Left hindlimb (tissue), 1 donor: Measurements from ENCODE around the gene ASMTL.

Experiments
- DNase-seq: peaks from one replicate; pipeline ENCODE4 v3.0.0-alpha.2; 2018

ASMTL gene

DNA sequence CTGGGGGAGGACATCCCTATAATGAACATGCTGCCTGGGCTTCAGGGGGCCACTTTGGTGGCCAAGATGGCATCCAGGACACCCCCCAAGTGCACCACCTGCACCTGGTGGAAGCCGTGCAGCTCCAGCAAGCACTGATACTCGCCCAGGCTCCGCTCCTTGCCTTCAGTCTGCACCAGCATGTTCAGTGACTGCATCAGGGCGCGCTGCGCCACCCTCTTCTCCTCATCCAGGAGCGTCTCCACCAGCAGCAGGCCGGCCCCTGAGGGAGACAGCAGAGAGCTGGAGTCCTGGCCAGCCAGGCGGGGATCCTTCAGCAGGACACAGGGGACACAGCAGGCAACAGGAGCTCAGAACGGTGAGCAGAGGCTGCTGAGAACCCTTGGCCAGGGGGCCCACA lies 49.5 kb downstream of the ASMTL start:
- DNase-seq, result no peak

DNA sequence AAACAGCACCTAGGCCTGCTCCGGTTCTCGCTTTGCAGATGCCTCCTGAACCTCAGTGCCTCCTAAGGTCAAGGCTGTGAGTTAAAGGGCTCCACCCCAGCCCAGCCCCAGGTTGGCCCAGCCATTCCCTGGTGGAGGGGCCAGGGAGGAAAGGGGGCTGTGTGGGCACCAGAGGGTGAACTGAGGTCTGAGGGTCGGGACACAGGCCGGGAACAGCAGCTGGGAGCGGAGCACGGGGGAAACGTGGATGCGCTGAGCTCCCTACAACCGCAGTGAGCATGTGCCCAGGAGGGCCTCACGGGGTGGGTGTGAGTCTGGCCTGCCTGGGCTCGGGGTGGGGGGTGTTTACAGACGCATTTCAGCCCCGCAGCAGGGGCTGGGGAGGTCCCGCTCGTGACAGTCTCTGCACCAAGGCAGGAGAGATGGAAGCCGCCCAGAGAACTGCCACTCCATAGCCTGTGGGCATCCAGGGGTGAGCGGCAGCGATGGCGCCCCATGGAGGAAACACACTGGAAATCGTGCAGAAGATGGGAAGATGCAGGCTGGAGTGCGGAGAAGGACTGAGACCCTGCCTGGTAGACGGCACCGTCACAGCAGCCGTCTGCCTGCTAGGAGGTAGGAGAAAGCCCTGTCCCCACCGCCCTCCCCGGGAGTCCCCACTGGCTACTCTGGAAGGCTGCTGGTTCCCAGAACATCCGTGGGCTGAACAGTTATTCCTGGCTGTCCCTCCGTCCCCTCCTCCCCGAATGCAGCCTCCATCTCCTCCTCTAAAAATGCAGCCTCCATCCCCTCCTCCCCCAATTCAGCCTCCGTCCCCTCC lies 50.9 kb downstream of the ASMTL start:
- DNase-seq, result no peak

DNA sequence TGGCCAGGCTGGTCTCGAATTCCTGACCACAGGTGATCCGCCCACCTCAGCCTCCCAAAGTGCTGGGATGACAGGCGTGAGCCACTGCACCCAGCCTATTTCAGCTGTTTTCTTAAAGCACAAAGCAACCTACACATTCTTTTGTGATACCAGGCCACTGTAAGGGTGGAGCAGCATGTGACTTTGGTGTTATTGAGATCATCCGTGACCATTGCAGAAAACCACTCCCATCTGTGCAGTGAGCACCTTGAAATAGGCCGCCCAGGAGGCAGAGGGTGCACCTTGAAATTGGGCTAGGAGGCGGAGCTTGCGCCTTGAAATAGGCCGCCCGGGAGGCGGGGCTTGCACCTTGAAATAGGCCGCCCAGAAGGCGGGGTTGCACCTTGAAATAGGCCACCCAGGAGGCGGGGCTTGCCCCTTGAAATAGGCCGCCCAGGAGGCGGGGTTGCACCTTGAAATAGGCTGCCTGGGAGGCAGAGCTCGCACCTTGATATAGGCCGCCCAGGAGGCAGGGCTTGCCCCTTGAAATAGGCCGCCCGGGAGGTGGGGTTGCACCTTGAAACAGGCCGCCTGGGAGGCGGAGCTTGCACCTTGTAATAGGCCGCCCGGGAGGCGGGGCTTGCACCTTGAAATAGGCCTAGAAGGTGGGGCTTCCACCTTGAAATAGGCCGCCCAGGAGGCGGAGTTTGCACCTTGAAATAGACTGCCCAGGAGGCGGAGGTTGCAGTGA lies 51.8 kb downstream of the ASMTL start:
- no peak for DNase-seq

DNA sequence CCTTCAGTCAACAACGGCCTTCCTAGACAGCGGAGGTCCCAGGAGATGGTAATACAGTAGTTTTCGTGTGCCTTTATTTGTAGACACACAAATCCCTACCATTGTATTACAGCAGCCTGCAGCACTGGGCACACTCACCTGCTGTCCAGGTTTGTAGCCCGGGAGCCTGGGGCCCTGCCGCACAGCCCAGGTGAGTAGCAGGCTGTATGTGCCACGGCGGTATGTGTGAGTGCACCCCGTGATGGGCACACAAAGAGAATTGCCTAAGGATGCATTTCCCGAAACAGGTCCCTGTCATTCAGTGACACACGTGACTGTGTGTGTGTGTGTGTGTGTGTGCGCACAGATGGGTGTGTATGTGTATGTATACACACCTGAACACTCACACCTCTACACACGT lies 52.7 kb downstream of the ASMTL start:
- no peak for DNase-seq

DNA sequence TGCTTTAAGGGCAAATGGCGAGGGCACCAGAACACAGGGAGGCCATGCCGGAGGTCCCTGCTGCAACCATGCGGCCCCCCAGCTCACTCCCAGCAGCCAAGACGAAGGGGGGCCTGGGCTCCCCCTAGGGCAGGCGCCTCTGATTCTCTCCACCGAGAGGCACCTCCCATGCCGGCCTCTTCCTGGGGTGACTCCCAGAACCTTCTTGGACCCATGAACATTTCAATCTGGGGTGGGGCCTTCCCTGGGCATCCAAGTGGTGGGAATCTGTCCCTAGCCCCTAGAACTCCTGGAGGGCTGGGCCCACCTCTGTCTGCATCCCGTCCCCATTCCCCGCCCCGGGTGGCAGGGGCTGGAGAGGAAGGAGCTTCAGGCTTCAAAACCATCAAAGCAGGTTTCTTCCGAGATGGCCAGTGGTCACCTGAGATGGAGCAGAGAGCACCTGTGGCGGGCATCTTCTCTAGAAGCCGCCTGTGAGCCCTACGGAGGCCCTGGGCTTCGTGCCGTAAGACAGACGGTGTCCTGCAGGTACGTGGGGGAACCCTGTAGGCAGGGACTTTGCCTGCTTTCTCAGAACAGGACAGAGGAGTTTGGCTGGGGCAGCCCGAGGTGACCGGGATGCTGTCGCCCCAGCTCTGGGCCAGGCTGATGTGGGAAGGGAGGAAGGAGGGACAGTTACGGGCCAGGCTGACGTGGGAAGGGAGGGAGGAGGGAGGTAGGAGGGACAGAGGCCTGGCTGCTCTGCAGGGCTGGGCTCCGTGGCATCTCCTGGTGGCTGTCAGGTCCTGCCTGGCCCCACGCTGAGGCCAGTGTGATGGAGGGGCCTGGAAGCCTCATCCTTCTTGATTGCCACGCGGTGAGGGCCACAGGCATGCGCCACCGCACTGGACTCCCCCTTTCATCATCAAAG lies 54.0 kb downstream of the ASMTL start:
- DNase-seq, result no peak

DNA sequence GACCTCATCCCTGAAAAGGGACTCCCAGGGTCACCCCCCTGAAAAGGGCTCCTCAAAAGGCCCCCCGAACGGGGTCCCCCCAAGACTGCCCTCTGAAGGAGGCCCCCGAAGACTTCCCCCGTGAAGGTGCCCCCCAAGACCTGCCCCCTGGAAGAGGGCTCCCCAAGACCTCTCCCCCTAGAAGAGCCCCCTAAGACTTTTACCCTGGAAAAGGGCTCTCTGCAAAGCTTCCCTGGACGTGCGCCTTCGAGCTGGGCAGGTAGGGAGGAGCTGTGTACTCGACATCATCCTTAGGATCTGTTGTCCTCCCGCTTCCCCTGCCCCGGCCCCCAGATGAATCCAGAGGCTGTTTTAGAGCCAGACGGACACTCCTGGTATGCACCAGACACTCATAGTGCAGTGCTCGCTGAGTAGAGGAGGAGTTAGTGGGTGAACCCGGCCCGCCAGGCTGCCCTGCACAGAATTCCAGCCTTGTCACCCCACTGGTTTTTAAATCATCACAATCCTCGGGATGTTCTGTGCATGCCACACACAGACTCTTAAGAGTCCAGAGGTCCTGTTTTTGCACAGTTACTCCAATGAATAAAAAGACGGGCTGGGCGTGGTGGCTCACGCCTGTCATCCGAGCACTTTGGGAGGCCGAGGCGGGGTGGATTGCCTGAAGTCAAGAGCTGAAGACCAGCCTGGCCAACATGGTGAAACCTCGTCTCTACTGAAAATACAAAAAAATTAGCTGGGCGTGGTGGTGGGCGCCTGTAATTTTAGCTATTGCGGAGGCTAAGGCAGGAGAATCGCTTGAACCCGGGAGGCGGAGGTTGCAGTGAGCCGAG lies 55.1 kb downstream of the ASMTL start:
- no peak for DNase-seq

DNA sequence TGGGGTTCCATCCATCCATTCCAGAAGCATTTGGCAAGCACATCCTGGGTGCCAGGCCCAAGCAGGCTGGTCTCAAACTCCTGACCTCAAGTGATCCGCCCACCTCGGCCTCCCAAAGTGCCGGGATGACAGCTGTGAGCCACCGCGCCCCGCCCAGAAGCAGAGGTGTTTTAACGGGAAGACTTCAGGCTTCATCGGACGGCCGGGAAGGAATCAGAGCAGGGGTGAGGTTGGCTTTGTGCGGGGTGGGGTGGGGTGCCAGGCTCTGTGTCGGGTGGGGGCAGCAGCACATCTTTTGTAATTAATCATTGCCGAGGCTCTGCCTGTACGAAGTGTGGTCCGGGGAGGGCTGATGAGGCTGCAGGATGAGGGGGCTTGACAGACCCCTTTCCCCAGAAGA lies 55.7 kb downstream of the ASMTL start:
- no peak for DNase-seq

DNA sequence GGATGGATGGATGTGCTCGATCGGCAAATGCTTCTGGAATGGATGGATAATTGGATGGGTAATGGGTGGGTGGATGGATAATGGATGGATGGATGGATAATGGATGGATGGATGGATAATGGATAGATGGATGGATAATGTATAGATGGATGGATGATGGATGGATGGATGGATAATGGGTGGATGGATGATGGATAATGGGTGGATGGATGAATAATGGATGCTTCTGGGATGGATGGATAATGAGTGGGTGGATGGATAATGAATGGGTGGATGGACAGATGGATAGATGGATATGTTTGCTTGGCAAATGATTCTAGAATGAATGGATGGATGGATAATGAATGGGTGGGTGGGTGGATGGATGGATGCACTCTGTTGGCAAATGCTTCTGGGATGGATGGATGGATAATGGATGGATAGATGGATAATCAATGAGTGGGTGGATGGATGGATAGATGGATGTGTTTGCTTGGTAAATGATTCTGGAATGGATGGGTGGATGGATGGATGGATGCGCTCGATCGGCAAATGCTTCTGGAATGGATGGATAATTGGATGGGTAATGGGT lies 57.0 kb downstream of the ASMTL start:
- no peak for DNase-seq

DNA sequence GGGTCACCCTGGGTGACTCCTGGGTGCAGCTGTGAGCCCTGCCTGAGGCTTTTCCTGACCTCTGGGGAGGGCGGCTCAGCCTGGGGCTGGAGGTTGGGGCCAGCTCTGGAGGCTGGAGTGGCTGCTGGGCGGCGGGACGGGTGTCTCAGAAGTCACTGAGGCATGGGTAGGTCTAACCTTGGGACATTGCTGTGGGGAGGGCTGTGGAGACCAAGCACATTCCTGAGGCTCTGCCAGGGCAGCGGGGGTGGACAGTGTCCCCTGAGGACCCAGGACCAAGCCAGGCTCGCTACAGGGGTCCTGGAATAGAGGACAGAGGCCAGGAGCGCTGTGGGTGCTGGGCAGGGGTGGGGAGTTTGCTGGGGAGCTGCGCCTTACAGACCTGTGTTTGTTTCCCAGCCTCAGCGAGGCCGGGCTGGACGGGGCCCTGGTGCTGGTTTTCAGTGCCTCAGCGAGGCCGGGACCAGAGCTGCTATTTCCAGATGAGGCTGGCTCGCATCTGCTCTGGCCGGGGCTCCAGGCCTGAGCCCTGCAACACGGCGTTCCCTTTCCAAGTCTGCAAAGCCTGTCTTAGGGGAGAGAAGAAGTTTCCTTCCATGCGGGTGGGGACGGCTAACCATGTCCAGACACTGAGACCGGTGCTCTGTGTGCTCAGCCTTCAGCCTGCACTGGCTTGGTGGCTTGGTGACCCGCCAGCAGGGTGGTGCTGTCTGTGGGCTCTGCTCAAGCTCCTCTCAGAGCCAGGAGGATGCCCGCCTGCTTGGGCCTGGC lies 57.8 kb downstream of the ASMTL start:
- DNase-seq, result peak; percentile 33

DNA sequence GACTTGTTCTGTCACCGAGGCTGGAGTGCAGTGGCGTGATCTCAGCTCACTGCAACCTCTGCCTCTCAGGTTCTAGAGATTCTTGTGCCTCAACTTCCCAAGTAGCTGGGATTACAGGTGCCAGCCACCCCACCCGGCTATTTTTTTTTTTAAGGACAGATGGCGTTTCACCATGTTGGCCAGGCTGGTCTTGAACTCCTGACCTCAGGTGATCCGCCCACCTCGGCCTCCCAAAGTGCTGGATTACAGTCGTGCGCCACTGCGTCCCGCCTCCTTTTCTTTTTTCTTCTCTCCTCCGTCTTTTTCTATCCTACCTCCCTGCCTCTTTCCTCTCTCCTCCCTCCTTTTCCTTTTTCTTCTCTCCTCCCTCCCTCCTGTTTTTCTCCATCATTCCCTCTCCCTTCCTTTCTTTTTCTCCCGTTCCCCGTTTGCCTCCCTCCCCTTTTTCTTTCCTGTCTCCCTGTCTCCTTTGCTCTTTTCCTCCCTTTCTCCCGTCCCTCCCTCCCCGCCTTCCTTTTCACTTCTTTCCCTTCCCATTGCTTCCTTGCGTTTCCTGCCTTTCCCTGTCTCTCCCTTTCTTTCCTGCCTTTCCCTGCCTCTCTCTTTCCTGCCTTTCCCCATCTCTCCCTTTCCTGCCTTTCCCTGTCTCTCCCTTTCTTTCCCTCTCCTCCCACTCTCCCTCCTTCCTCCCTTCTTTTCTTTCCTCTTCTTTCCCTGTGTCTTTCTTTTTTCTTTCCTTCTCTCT lies 58.7 kb downstream of the ASMTL start:
- peak; percentile 11 for DNase-seq

DNA sequence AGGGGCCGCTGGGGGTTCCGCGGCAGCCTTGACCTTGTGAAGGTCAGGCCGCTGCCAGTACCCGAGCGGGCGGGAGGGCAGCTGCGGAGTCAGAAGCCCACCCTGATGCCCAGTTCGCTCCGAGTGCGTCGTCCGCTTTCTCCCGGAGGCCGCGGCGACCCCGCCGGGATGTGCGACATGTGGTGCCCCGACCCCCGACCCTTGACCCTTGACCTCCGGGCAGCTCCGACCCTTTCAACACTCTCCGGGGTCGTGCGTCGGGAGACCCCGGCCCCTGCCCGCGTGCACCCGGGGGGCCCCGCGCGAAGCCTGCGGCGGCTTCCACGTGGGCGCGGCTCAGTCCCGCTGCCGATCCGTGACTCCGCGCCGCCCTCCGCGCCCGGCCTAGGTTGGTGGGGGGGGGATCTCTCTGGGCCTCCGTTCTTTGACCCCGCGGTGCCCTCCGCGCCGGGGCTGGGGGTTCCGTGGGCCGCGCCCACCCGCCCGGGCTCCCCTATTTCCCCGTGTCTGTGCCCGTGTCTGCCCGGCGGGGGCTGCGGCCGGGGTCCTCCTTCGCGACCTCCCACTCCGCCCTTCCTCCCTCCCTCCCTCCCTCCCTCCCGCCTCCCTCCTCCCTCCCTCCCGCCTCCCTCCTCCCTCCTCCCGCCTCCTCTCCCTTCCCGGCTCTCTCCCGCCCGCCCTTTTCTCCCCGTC lies 60.2 kb downstream of the ASMTL start:
- DNase-seq, result peak; percentile 89

DNA sequence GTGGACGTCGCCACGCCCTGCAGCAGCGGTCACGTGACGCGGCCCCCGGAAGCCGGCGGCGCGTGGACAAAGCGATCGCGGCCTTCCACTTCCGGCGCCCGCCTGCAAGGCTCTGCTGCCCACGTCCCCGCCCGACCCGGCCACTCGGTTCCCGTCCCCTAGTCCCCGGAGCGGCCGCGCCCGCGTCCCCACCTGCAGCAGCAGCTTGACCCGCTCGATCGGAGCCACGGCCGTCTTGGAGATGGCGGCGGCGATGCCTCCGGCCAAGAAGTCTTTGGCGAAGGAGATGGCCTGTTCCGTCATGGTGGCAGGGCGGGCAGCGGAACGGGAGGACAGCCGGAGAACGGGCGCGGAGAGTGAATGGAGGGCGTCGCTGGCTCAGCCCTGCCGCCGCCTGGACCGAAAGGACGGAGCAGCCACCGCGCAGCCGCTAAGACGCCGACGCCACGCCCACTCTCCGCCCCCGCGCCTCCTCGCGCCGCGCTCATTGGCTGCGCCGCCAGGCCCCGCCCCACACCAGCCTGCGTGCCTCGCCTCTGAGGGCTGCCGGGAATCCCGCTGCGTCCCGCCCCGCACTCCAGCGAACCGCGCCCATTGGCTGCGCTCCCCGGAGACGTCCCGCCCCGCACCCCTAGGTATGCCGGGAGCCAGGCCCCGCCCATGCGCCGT lies 60.9 kb downstream of the ASMTL start, which contains the start of gene SLC25A6:
SLC25A6 (minus strand) TSS at position 407 of the 669 bp plus-strand sequence; CDS start at position 303, 104 bp downstream.
- peak; percentile 99 for DNase-seq

DNA sequence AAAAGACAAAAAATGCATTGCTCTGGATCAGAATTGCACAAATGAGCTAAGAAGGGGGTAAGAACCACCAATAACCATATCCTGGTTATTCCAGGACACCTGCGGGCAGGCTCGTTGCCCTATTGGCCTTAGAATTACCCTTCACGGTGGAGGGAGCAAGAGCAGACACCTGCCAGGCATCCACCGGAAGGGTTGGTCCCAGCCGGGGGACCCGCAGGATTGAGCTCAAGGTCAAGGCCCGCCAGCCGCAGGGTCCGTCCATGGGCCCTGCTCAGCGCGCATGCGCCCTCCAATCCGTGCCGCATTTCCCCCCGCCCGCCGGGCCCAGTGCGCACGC lies 61.4 kb downstream of the ASMTL start:
- no peak for DNase-seq

DNA sequence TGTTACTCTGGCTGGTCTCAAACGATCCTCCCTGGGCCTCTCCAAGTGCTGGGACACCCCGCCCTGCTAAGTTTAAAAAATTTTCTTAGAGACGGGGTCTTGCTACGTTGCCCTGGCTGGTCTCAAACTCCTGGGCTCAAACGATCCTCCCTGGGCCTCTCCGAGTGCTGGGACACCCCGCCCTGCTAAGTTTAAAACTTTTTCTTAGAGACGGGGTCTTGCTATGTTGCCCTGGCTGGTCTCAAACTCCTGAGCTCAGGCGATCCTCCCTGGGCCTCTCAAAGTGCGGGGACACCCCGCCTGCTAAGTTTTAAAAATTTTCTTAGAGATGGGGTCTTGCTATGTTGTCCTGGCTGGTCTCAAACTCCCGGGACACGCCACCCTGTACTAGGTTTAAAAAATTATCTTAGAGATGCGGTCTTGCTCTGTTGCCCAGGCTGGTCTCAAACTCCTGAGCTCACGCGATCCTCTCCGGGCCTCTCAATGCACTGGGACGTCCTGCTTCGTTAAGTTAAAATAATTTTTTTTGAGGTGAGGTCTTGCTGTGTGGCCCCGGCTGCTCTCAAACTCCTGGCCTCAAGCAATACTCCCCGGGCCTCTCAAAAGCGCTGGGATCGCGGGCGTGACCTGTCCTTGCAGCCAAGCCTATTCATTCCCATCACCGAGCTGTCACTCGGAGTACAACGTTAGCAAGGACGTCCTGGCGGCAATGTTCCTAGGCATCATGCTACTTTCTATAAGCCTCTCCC lies 61.9 kb downstream of the ASMTL start:
- DNase-seq, result no peak

DNA sequence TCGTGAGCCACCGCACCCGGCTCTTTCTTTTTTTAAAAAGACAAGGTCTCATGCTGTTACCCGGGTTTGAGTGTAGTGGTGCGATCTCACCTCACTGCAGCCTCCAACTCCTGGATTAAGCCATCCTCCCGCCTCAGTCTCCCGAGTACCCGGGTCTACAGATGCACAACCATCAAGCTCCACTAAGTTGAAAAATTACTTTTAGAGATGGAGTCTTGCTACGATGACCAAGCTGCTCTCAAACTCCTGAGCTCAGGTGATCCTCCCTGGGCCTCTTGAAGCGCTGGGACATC lies 62.8 kb downstream of the ASMTL start:
- DNase-seq, result no peak

DNA sequence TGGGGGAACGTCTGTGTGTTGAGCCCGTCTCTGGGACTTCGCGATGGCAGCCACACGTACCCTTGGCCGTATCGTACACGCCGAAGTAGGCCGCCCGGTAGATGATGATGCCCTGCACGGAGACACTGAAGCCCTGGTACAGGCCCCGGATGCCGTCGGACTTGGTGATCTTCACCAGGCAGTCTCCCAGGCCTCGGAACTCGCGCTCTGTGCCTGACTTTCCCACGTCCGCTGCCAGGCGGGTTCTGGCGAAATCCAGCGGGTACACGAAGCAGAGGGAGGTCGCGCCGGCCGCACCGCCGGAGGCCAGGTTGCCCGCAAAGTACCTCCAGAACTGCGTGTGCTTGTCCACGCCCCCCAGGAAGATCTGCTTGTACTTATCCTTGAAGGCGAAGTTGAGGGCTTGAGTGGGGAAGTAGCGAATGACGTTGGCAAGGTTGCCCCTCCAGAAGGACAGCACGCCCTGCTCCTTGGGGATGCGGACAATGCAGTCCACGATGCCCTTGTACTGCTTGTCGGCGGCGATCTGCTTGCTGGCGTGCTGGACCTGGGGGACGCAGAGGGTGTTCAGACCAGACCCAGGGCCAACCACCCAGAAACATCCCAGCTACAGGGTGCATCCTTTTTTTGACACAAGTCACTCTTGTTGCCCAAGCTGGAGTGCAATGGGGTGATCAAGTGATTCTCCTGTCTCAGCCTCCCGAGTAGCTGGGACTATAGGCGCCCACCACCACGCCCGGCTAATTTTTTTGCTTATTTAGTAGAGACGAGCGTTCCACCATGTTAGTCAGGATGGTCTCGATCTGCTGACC lies 63.3 kb downstream of the ASMTL start:
- DNase-seq, result no peak

DNA sequence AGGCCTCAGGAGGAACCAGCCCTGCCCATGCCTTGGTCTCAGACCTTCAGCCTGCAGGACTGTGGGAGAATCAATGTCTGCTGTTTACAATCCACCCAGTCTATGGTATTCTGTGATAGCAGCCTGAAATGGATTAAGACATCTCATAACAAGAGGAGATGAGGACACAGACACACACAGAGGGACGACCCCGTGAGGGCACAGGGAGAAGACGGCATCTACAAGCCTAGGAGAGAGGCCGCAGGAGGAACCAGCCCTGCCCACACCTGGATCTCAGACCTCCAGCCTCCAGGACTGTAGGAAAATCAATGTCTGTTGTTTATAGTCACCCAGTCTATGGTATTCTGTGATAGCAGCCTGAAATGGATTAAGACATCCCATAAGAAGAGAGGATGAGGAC lies 64.1 kb downstream of the ASMTL start:
- no peak for DNase-seq
